Smooth muscle cell of the brain vasculature (primary cell): Measurements from ENCODE around the gene CIZ1.
"Not testable (repeated sequence)": the region's sequence is repeated elsewhere in the genome, so short reads cannot be mapped to it uniquely, and the experiment has no call there.

ENCODE experiments used
- DNase-seq: peaks from one replicate; pipeline ENCODE4 v3.0.0-alpha.2; 2012; ENCODE audit warnings: low read depth, low spot score

The CIZ1 gene, protein sequence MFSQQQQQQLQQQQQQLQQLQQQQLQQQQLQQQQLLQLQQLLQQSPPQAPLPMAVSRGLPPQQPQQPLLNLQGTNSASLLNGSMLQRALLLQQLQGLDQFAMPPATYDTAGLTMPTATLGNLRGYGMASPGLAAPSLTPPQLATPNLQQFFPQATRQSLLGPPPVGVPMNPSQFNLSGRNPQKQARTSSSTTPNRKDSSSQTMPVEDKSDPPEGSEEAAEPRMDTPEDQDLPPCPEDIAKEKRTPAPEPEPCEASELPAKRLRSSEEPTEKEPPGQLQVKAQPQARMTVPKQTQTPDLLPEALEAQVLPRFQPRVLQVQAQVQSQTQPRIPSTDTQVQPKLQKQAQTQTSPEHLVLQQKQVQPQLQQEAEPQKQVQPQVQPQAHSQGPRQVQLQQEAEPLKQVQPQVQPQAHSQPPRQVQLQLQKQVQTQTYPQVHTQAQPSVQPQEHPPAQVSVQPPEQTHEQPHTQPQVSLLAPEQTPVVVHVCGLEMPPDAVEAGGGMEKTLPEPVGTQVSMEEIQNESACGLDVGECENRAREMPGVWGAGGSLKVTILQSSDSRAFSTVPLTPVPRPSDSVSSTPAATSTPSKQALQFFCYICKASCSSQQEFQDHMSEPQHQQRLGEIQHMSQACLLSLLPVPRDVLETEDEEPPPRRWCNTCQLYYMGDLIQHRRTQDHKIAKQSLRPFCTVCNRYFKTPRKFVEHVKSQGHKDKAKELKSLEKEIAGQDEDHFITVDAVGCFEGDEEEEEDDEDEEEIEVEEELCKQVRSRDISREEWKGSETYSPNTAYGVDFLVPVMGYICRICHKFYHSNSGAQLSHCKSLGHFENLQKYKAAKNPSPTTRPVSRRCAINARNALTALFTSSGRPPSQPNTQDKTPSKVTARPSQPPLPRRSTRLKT

DNA sequence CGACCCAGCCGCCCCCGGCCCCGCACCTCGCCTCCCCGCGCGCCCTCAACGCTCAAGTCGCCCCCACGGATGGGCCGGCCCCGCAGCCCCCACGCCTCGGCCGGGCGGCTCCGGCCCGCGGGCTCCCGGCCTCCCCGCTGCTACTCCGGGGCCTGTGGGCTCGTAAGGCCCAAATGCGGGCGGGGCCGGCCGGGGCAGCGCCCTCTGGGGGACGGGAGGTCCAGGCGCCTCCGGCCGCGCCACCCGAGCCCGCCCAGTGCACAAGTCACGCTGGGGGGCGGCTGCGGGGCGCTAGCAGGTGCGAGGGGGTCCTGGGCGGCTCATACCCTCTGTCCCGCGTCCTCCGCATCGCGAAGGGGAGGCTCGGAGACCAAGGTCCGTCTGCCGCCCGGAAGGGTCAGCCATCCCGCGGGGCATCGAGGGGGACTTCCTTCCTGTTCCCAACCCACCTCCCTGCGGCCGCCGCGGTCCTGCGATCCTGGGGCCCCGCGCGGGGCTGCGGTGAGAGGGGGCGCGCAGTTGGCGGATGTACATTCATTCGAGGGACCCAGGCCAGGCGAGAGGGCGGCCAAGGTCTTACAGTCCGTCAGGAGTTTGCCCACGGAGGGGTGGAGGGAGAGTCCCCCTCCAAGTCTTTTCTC lies at the start of gene CIZ1:
Gene CIZ1 (minus strand): TSS at position 167 of the 641 bp plus-strand sequence. CDS start 715 bp downstream, outside the sequence.
- no peak for DNase-seq

DNA sequence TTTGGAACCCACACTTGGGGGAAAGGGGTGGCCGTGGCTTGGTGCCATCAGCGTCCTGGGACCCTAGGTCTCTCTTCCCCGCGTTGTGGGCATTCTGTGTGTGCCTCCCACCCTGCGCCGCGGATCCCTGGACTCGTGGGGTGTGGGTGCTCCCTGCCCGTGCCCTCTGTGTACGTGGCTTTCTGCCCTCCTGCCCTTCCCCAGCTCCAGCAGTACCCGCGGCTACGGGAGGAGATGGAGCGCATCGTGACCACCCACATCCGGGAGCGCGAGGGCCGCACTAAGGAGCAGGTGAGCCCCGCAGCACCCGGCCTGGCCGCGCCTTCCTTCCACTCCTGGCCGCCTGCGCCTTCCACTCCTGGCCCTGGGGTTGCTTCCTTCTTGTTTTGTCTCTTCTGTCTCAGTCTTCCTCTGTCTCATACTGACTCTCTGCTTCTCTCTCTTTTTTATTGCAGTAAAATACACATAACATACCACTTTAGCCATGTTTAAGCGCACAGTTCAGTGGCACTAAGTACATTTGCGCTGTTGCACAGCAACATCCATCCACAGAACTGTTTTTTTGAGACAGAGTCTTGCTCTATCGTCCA lies 42.5 kb upstream of the CIZ1 start:
- DNase-seq = no peak

DNA sequence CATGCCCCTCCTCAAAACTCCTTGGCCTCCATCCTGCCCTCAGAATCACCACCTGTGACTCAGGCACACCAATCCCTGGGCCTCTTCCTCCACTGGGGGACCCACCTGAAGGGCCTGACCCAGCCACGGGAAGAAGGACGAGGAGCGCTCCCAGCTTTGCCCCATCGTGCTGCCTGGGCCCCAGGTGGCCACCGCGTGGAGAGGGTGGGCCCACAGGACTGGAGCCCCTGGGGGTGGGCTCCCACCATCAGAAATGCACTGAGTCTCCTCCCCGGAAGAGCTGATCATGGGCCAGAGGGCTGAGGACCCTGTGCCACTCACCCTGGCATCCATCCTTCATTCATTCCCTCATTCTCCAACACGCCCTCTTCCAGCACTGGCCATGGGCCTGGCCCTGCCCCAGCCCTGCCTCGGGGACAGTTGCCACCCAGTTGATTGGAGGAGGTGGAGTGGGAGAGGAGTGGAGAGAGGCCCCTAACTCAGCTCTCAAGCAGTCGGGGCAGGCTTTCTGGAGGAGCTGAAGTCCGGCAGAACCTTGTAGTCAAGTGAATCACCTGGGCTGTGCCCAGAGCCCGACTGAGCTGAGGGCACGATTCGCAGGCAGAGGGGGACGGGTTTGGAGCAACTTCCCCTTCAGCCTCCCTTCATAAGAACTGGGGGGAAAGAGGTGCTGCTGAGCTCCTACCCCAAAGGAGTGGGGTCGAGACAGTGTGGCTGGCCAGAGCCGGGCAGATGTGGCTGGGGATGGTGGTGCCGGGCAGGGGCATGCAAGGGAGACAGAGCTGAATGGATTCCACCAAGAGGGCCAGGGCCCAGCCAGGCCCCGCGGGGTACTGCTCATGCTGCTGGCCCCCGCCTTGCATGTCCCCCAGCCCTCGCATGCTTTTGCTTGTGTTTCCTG lies 41.4 kb upstream of the CIZ1 start:
- DNase-seq = no peak

DNA sequence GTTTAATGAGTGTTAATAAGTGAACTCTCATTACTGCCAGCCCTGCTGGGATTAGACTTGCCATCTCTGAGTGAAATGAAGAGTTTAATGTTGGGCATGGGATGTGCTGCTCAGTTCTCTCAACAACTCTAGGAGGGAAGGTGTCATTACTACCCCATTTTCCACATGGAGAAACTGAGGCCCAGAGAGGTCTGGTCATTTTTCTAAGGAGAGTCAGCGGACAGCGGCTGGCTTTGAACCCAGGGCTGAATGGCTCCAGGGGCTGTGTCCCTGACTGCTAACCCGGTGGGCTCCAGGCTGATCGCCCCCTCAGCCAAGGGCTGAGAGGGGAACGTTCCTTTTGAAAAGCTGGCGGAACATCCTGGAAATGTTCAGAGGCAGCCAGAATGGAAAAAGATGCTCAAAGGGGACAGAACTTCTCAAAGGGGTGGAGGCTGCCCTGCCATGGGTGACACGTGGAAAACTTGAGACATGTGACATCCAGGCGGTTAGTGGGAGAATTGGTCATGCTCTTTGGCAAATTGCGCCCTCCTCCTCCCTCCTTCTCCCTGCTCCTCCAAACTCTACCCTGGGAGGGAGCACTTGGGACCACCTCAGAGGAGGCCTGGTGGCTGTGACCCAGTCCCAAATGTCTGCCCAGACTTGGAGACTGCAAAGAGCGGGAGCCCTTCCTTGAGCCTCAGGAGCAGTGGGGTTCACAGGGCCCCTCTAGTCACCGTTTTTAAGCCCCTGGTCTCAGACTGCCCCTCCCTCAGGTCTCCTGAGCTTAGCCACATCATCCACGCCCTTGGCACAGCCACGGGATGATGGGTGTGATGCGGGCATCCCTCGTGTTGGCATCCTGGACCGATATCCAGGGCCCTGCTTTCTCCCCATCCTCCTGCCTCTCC lies 40.5 kb upstream of the CIZ1 start:
- DNase-seq = no peak

DNA sequence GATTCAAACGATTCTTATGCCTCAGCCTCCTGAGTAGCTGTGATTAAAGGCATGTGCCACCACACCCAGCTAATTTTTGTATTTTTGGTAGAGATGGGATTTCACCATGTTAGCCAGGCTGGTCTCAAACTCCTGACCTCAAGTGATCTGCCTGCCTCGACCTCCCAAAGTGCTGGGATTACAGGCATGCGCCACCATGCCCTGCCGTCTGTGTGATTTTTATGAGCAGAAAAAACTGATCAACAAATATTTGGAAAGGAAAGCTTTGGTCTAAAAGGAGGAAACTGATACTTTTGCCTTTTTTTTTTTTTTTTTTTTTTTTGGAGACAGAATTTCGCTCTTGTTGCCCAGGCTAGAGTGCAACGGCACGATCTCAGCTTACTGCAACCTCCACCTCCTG lies 39.5 kb upstream of the CIZ1 start:
- DNase-seq = not testable (repeated sequence)

DNA sequence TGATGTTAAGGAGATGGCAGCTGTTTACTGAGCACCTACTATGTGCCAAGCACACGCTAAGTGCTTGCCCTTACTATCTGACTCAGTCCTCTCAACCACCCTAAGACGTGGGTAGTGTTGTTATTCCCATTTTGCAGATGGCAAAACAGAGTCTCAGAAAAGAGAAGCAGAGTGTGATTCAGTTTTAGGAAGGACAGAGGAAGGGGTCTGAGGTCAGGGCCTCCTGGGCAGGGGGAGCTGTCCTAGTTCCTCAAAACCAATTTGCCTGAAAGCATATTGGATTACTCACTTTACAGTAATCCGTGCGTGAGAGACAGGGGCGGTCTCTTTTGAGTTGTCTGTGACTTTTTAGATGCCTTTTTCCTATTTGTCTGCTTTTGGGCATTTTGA lies 35.0 kb upstream of the CIZ1 start:
- no peak for DNase-seq

DNA sequence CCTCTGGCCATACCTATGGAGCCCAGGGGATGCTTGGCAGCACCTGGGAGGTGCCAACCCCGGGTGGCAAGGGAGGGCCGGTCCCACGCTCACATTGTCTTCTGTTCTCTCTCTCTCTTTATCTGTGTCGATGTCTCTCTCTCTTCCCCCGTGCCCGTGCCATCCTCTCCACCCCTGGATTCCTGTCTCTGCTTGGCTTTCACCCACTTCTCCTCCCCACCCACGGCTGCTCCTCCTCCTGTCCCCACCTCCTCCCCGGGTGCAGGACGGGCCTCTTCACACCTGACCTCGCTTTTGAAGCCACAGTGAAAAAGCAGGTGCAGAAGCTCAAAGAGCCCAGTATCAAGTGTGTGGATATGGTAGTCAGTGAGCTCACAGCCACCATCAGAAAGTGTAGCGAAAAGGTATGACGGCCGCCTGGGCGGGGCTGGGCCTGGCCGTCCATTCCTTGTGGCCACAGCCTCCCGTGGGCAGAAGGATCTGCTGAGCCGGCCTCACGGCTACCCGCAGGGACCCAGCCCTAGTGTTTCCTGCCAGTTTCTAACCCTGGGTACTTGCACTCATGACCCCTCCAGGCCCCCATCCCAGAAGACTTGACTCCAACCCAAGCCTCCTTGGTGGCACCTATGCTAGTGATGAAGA lies 34.5 kb upstream of the CIZ1 start:
- no peak for DNase-seq

DNA sequence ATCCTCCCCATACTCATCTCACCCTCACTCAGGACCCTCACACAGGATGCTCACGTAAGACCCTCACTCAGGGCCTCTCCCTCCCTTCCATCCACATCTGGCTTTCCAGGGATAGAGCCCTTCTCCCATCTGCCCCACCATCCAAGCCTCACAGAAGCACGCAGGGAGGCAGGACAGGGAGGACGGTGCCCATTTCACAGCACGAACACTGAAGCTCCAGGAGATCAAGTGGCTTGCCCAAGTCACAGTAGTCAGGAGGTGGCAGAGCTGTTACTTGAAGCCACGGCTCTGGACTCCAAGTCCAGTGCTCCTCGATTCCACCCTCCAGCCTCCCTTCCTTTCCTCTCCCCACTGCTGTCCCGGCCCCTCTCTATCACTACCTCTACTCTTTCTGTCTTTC lies 33.5 kb upstream of the CIZ1 start:
- no peak for DNase-seq

DNA sequence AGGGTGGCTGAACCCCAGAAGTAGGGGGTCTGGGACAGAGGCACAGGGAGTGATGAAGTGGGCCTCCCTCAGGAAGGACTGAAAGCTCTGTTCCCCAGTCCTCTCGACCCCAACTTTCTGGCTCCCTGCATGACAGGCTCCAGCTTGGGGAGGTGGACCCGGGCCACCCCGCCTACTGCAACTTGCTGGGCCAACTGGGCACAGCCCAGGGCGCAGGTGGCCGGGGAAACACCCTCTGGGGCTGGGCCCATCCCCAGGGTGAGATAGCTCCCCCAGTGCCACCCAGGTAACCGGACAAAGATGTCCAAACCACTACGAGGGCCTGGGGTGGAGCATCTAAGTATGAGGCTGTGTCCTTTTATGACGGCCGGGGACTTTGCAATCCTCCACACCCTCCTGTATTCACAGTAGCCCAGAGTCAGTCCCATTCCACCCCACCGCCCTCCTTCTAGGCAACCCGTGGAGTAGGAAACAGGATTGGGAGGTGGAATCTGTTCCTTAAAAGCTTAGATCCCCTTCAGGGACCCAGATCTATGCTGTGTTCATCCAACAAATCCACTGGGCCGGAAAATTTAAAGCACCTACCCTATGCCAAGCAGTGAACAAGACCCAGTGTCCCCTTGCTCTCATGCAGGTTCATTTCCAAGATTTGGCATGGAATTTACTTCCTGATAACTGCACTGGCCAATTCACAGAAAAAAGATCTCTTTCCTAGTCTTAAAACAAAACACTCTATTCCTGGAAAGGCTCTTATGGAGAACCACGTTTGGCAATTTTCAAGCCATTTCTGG lies 31.7 kb upstream of the CIZ1 start:
- DNase-seq = no peak

DNA sequence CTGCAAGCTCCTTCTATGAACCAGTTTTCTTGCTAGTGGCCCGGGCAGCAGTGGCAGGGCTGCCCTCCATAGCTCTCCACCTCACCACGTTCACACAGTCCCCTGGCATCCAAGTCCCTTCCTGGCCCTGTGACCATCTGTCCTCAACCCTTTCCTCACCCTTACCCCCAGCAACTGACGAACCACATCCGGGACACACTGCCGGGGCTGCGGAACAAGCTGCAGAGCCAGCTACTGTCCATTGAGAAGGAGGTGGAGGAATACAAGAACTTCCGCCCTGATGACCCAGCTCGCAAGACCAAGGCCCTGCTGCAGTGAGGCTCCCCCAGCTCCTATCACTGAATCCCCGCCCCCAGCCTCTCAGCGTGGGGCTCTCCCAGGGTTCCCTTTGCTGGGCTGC lies 30.7 kb upstream of the CIZ1 start:
- DNase-seq = no peak

DNA sequence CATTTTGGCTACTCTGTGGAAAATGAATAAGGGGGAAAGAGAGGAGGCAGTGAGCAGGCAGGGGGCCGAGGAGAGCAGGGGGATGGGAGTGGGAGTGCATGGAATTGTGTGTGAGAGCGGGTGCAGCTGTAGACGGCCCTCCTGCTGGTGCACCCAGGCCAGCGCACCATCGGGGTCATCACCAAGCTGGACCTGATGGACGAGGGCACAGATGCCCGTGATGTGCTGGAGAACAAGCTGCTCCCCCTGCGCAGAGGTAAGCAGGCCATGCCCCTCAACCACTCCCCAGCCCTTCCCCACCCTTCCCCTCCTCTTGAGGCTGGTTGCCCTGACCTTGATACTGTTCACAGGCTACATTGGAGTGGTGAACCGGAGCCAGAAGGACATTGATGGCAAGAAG lies 28.5 kb upstream of the CIZ1 start:
- DNase-seq = no peak

DNA sequence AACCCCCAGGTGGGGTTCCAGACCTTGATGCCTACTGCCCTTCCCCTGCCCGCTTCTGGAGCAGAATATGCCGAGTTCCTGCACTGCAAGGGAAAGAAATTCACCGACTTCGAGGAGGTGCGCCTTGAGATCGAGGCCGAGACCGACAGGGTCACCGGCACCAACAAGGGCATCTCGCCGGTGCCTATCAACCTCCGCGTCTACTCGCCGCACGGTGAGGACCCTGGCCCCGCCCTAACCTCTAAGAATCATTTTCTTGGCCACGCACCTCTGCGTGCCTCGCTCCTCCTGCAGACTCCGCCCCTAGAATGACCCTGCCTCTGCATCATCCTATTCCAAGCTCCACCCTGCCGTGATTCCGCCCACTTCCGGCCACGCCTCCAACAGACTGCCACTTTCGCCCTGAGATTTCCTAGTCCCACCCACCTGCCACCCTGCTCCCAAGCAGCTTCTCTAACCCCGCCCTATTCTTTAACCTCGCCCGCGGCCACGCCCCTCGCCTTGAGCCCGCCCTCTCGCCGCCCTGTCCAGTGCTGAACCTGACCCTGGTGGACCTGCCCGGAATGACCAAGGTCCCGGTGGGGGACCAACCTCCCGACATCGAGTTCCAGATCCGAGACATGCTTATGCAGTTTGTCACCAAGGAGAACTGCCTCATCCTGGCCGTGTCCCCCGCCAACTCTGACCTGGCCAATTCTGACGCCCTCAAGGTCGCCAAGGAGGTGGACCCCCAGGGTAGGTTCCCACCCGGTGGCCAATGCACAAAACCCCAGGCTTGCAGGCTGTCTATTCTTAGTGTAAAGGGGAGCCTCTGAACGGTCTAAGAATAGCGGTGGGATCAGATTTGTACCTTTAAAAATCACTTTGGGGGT lies 27.4 kb upstream of the CIZ1 start:
- DNase-seq = no peak

DNA sequence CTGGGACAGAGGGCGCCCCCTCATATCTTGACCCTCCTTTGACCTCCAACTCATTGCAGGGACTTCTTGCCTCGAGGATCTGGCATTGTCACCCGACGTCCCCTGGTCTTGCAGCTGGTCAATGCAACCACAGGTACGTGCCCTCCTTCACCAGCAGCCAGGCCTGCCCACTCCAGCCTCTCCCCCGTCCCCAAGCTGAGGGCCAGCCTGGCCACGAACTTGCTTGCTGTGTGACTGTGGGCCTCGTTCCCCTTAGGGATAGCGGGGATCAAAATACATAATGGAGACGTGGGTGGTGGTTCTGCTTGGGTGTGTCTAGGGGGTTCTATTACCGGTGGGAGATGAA lies 26.8 kb upstream of the CIZ1 start:
- DNase-seq = no peak

DNA sequence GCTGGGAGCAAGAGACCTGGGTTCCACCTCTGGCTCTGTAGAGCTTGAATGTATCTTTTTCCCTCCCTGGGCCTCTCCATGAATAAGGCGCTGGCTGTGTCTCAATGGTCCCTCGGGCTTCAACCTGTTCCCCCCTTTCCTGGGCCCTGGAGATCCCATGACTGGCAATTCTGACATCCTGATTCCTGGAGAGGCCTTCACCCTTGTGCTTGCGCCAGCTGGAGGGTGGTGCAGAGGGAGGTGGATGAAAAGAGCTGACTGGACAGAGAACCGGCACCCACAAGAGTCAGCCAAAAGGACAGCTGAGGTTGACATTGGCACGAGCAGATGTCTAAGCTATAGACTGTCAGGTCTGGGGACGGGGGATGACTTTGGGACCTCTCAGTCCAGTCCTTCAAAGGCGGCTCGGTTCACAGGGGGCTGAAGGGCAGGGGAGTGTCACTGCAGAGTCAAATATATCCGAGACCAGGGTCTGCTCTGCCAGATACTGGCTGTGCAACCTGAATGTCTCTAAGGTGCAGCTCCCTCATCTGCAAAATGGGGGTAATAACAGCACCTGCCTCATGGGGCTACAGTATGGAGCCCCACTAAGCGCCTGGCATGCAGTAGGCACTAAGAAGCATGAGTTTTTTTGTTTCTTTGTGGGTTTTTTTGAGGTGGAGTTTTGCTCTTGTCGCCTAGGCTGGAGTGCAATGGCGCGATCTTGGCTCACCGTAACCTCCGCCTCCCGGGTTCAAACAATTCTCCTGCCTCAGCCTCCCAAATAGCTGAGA lies 25.6 kb upstream of the CIZ1 start:
- no peak for DNase-seq

DNA sequence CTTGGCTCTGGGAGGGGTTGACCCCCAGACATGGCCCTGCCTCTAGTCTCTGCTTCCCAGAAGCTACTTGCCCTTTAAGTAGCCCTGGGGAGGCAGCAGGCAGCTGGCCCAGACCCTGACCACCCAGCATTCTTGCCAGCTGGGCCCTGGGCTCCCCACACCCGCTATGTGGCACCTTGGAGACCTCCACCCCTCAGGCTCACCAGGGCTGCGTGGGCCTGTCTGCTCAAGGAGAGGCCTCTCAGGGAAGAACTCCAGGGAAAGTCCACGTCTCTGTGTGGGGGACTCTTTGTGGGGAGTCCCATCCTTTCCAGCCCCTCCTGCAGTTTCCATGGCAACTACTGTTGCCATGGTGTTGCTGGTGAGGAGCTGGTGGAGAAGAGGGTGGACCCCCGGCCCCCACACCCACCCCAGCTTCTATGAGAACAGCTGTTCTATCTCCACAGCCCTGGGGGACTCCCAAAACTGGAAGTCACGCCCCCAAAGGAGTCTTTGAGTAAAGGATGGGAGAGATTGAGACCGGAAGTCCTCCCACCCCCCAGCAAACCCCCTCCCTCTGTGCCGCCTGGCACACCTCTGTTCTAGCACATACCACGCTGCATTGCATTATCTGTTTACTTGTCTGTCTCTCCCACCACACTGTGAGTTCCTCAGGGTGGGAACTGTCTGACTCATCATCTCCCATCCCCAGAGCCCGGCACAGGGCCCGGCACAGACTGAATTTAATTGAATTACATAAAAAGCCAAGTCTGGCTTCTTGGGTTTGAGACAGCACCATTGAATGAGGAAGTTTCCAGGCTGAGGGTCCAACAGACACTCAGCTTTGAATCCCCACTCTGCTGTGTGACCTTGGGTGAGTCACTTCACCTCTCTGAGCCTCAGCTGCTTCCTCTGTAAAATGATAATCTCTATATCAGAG lies 24.4 kb upstream of the CIZ1 start:
- no peak for DNase-seq
